PC-3 (cell line): ENCODE data around the gene RGS3. TPM values are rescaled to one million over a fixed set of nuclear protein-coding genes. Genes with fewer than 3 reads are reported as not detected.

Experiments used
- ATAC-seq: fragments of 200-7000 bp; cut with Tn5 transposase; 2 replicates; pipeline ENCODE4 v1.9.1; 2020; ENCODE audit warnings: mild to moderate bottlenecking, moderate library complexity
- BruUV-seq: library from RNA; stranded (reverse); fragments of 400-500 nt; replicated peaks from 2 replicates; lab custom pipeline; 2021; lab: Mats Ljungman, UMichigan
- CTCF ChIA-PET: fragments of 300-600 bp; sonication (Branson Sonifier 250); formaldehyde crosslinking; loops from one replicate; lab custom pipeline; 2022; ENCODE audit warnings: antibody characterized with exemption; lab: Charles Lee
- POLR2A ChIA-PET: fragments of 300-600 bp; sonication (Branson Sonifier 250); formaldehyde crosslinking; loops from one replicate; lab custom pipeline; 2022; ENCODE audit warnings: antibody characterized with exemption; ENCODE audit not compliant: unreplicated experiment; lab: Charles Lee
- DNase-seq: peaks from one replicate; pipeline ENCODE4 v3.0.0-alpha.2; 2015
- H2AFZ ChIP-seq: fragments of 300-600 bp; sonication (generic); 2 replicates; pipeline ENCODE4 v1.6.0; 2016; ENCODE audit warnings: antibody characterized with exemption, low read length
- H3F3A ChIP-seq: fragments of 300-600 bp; sonication (generic); one replicate; pipeline ENCODE4 v1.6.0; 2017; ENCODE audit warnings: antibody characterized with exemption, low read length, control low read depth, mild to moderate bottlenecking; ENCODE audit not compliant: unreplicated experiment
- H3K27ac ChIP-seq: fragments of 300-600 bp; sonication (generic); 2 replicates; pipeline ENCODE4 v1.5.1; 2016; ENCODE audit warnings: mild to moderate bottlenecking, low read length
- H3K27me3 ChIP-seq: fragments of 300-600 bp; sonication (generic); 2 replicates; pipeline ENCODE4 v1.6.1; 2016; ENCODE audit warnings: low read length, mixed read lengths
- H3K36me3 ChIP-seq: fragments of 300-600 bp; sonication (generic); 2 replicates; pipeline ENCODE4 v1.6.1; 2016; ENCODE audit warnings: low read depth, mixed run types, low read length, mixed read lengths
- H3K4me1 ChIP-seq: fragments of 300-600 bp; sonication (generic); 2 replicates; pipeline ENCODE4 v1.5.1; 2016; ENCODE audit warnings: low read length; ENCODE audit not compliant: insufficient read depth
- H3K4me2 ChIP-seq: fragments of 300-600 bp; sonication (generic); 2 replicates; pipeline ENCODE4 v1.6.0; 2016; ENCODE audit warnings: low read length
- H3K4me3 ChIP-seq: fragments of 300-600 bp; sonication (generic); 2 replicates; pipeline ENCODE4 v1.5.1; 2016; ENCODE audit warnings: mild to moderate bottlenecking, low read length, mixed read lengths
- H3K79me2 ChIP-seq: fragments of 300-600 bp; sonication (generic); 2 replicates; pipeline ENCODE4 v1.6.1; 2017; ENCODE audit warnings: low read length, mixed read lengths
- H3K9ac ChIP-seq: fragments of 300-600 bp; sonication (generic); 2 replicates; pipeline ENCODE4 v1.6.0; 2016; ENCODE audit warnings: mild to moderate bottlenecking, low read length
- H3K9me2 ChIP-seq: fragments of 300-600 bp; sonication (generic); replicated peaks from 2 replicates; pipeline ENCODE4 v1.6.1; 2016; ENCODE audit warnings: mixed run types, low read length, mixed read lengths
- H3K9me3 ChIP-seq: fragments of 300-600 bp; sonication (generic); 2 replicates; pipeline ENCODE4 v1.6.1; 2016; ENCODE audit warnings: low read length, mixed read lengths
- H4K20me1 ChIP-seq: fragments of 300-600 bp; sonication (generic); 2 replicates; pipeline ENCODE4 v1.6.1; 2016; ENCODE audit warnings: low read length, mixed read lengths
- CTCF ChIP-seq: fragments of 300-600 bp; sonication (generic); conservative IDR thresholded peaks from 2 replicates; pipeline ENCODE4 v1.5.1; 2017; ENCODE audit warnings: antibody characterized with exemption, low read depth, mild to moderate bottlenecking, low read length
- EZH2 ChIP-seq: fragments of 300-600 bp; sonication (generic); IDR thresholded peaks from one replicate; pipeline ENCODE4 v1.6.1; 2017; ENCODE audit warnings: antibody characterized with exemption, mild to moderate bottlenecking, low read length; ENCODE audit not compliant: unreplicated experiment
- EZH2phosphoT487 ChIP-seq: fragments of 300-600 bp; sonication (generic); IDR thresholded peaks from 2 replicates; pipeline ENCODE4 v1.6.1; 2018; ENCODE audit warnings: mild to moderate bottlenecking, antibody characterized with exemption, low read length, borderline replicate concordance
- intact Hi-C: fragments of 100-400 bp; cut with micrococcal nuclease; formaldehyde crosslinking; loops from 2 replicates; pipeline ENCODE4 v1.9.0; 2023
- total RNA-seq: library from RNA; depleted of rRNA; stranded (reverse); fragments of >200 nt; gene quantifications from 2 replicates; pipeline ENCODE4 v1.2.3, GENCODE V29; 2014

The RGS3 gene
- total RNA-seq, 1 experiment from 2014 or later, result 26.3 TPM

DNA sequence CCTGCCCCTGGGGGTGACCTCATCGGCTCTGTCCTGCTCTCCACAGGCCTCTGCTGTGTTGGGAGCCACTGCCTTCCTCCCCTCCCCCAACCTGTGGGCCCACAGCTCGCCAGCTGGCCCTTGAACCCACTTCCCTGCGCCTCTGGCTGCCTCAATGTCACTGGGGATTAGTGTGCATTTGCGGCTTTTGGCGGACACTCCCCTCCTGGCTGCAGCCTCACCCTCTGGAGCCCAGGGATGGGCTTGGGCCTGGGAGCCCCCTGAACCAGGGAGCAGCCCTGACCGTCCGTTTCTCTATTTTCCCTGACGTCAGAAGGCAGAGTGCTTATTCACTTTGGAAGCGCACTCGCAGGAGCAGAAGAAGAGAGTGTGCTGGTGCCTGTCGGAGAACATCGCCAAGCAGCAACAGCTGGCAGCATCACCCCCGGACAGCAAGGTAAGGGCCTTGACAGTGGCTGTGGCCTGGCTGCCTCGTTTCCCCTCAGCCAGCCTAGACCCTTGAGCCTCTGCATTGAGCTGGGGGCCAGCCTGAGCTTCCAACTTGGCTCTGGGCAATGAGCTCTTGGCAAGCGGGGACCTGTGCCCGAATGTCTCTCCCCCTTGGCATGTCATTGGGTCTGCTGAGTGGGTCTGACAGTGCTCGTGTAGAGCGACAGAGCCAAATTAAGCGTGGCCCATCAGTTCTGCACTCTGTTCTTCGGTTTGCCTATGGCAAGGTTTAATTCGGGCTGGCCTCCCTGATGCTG is 73.1 kb downstream of the RGS3 start:
- Histone ChIP-seq H3K9ac (no peak overlapping the region), H3K4me1 (no peaks in the 10 kb centered on the region), H3K79me2 (no peaks in the 10 kb centered on the region), H3K27me3 (no peaks in the 10 kb centered on the region), H4K20me1 (no peaks in the 10 kb centered on the region), H3K4me3 (no peak overlapping the region), H3K36me3 (no peaks in the 10 kb centered on the region), H3K4me2 (no peak overlapping the region), H3K27ac (no peak overlapping the region), H3F3A (no peaks in the 10 kb centered on the region), H3K9me3 (no peaks in the 10 kb centered on the region), H2AFZ (no peak overlapping the region), H3K9me2 (no peaks in the 10 kb centered on the region)
- no TSS peak for BruUV-seq
- no peak for TF ChIP-seq EZH2phosphoT487
- TF ChIP-seq EZH2, result no peak
- no peak for TF ChIP-seq CTCF
- intact Hi-C loops, result no loop called here
- POLR2A ChIA-PET, result no interaction called here
- DNase-seq (no peak), ATAC-seq (no peak)
- CTCF ChIA-PET, result no interaction called here

DNA sequence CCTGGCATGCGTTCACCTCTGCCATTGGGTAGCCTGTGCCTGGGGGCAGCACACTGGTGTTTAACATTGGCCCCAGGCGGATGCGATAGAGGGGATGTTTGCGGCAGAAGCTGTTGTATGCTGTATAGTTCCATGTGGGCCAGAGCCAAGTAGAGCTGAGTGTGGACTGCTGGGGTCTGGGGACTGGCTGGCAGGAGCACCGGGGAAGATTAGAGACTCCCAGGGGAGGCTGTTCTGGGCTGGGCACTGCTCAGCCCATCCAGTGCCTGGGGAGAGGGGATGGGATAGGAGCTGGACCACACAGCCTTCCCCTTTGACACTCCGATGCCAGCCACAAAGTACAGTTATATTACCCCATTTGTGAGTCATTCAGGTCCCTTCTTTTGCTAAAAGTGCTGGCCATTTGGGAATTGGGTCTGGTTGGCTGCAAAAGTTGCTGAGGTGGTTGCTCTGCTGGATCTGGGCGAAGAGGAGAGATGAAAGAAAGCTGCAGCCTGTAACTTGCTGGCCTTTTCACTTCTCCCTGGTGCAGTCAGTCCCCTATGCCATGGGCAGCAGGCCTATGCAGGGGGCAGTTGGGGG is 73.8 kb downstream of the RGS3 start:
- H3K4me3 ChIP-seq, result no peak overlapping the region
- BruUV-seq, result no TSS peak
- ChIA-PET CTCF (no interaction called here), POLR2A (no interaction called here)
- no peak overlapping the region for H2AFZ ChIP-seq
- no peak for DNase-seq
- H3K9me2 ChIP-seq, result no peaks in the 10 kb centered on the region
- H3K27me3 ChIP-seq, result no peaks in the 10 kb centered on the region
- no peaks in the 10 kb centered on the region for H3F3A ChIP-seq
- intact Hi-C loops, result no loop called here
- H3K4me2 ChIP-seq, result no peak overlapping the region
- H4K20me1 ChIP-seq, result no peaks in the 10 kb centered on the region
- H3K27ac ChIP-seq, result no peak overlapping the region
- no peak for ATAC-seq
- TF ChIP-seq EZH2phosphoT487, result no peak
- TF ChIP-seq EZH2, result no peak
- no peak for TF ChIP-seq CTCF
- no peaks in the 10 kb centered on the region for H3K36me3 ChIP-seq
- H3K79me2 ChIP-seq, result no peaks in the 10 kb centered on the region
- no peaks in the 10 kb centered on the region for H3K4me1 ChIP-seq
- no peaks in the 10 kb centered on the region for H3K9me3 ChIP-seq
- no peak overlapping the region for H3K9ac ChIP-seq

GRCh38 chr9:113538131-113538530 is 74.6 kb downstream of the RGS3 start:
- H3K4me2 ChIP-seq, result no peak overlapping the region
- H3K9me3 ChIP-seq, result no peaks in the 10 kb centered on the region
- H3K9ac ChIP-seq, result no peak overlapping the region
- no peaks in the 10 kb centered on the region for H3F3A ChIP-seq
- ChIA-PET POLR2A (no interaction called here), CTCF (no interaction called here)
- intact Hi-C loops, result no loop called here
- BruUV-seq, result no TSS peak
- no peaks in the 10 kb centered on the region for H3K27me3 ChIP-seq
- H3K27ac ChIP-seq, result no peak overlapping the region
- H3K4me3 ChIP-seq, result no peak overlapping the region
- H4K20me1 ChIP-seq, result no peaks in the 10 kb centered on the region
- TF ChIP-seq EZH2phosphoT487 (no peak), CTCF (no peak), EZH2 (no peak)
- no peaks in the 10 kb centered on the region for H3K79me2 ChIP-seq
- H2AFZ ChIP-seq, result no peak overlapping the region
- no peaks in the 10 kb centered on the region for H3K9me2 ChIP-seq
- no peaks in the 10 kb centered on the region for H3K4me1 ChIP-seq
- DNase-seq (no peak), ATAC-seq (no peak)
- H3K36me3 ChIP-seq, result no peaks in the 10 kb centered on the region
